Cortex of kidney (tissue), 1 donor: ENCODE data around the gene UQCC2.

Source experiments
- DNase-seq: peaks from one replicate; lab custom pipeline; 2025; lab: John Stamatoyannopoulos, UW

UQCC2 gene

DNA sequence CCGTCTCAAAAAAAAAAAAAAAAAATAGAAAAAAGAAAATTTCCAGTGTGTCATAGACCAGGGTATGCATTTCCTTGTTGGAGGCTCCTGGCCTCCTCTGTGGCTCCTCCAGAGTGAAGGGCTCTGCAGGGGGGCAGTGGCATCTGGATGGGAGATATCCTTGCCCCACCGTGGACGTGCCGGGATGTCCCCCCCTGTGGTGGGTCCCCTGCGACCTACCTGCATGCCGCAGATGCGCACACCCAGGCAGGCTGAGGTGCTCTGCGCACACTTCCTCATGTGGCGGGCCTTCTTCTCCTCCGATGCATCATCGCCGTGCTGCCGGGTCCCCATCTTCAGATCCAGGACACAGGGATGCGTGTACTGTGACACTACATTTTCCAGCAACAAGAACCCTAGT is 13.7 kb upstream of the UQCC2 start:
- DNase-seq: no peak

DNA sequence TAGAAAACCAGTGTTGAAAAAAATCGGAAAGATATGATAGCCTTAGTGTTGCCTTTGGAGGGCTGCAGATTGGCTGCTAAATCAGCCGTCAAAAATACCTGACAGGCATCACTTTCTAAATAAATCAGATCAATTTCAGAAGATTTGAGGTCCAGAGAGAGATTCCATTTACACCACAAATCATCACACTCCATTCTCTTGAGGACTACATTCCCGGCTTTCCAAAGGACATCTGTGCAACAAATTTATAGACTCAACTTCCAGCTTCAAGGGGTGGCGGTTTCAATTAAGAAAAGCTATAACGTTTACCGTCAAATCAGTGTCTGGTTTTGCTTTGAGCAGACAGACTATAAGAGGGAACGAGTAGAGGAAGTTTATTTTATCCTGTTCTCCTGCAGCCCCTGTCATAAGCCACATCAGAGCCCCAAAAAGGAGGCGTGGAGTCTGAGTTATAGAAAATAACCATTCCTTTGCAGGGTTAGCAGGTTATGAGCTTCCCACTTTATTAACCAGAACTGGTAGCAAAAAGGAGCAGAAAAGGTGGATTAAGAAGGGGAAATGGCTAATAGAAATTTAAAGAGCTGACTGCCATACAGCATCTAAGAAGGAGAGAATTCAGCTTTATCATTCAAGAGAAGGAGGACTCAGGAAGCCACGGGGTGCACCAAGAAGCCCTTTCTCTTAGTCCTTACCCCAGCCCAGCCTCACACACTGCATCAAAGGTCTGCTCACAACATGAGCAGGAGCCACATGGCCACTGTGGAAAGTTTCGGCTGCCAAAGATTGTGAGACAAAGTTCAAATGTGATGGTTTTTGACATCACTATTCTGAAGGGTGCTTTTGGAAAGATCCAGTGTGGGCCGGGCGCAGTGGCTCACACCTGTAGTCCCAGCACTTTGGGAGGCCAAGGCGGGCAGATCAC is 12.9 kb upstream of the UQCC2 start:
- no peak for DNase-seq

DNA sequence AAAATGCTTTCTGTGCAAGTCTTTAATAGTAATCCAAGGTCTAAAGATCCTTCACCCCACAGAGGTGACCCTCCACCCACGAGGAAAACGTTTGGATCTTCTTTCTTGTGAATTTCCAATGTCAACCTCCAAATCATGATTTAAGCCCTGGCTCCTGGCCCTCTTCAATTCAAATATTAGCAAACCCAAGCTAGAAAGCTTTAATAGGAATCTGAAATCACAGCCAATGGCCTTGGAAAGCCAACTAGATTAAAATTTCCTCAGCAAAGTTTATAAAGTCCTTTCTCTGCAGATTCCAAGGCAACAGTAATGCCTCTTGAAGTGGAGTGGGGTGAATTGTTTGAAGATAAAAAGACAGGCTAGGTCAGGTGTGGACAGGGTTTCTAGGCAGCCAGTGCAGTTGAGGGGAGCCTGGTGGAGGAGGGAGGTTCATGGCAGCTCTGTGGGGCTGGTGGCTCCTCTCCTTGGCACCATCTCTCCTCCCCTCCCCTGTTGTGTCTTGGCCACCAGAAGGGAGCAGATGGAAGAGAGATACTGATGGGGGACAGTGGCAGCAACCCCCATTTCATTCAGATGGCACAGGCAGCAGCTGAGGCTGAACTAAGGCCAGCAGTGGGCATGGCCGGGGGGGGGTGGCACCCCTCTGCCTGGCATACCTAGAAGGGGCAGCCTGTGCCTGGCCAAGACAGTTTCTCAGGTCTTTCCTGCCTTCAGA is 12.0 kb upstream of the UQCC2 start:
- no peak for DNase-seq

DNA sequence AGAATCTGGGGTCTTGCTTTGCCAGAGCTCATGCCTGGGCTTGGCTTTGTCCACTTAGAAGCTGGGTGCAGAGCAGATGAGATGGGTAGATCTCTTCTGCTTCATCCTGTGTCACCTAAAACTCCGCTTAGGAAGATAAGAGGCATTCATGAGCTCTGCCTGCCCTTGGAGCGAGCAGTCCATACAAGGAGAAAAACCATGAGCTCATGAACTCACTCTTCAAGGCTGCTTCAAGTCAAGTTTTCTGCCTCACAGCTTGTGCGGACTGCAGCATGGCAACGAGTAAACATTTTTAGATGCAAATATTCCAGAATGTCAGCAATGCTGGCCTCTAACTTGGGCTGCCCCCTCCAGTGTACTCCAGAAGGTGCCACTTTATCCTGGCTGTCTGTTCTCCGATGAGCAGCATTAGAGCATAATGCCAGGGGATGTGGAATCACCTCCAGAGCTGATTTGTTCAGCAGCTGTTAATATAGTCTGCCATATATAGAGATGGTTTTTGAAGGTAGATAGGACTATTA is 10.7 kb upstream of the UQCC2 start:
- no peak for DNase-seq

DNA sequence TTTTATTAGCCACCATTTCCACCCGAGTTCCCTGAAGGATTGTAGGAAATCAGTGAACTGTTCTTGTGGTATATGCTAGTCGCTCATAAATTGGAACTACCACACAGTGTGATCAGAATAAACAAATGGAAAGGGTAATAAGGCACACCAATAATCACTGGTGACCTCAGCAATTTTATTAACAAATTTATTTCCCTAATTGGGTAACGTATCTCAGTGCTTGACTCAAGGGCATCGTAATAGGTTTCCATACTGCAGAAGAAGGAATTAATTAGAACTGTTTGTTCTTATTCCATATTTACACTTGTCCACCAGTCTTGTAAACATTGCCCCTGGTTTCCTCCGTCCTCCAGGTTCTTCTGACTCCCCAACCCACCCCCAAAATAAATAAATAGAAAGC is 10.0 kb upstream of the UQCC2 start:
- no peak for DNase-seq

DNA sequence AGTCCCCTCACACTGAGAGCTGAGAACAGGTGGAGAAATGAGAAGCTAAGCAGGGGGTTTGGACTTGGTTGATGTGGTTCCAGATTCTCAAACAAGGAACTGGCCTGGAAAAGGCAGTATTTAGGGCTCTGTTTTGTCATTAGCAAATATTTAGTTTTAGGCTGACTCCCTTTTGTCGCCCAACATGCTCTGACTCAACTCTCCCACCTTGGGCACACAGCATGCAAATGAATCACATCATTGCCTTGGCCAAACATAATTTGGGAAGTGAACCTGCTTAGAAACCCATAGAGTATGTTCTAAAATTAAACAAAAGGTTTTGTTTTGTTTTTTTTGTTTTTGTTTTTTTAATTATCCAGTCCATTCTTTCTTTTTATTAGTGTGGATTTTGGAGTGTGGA is 9.5 kb upstream of the UQCC2 start:
- DNase-seq: no peak

DNA sequence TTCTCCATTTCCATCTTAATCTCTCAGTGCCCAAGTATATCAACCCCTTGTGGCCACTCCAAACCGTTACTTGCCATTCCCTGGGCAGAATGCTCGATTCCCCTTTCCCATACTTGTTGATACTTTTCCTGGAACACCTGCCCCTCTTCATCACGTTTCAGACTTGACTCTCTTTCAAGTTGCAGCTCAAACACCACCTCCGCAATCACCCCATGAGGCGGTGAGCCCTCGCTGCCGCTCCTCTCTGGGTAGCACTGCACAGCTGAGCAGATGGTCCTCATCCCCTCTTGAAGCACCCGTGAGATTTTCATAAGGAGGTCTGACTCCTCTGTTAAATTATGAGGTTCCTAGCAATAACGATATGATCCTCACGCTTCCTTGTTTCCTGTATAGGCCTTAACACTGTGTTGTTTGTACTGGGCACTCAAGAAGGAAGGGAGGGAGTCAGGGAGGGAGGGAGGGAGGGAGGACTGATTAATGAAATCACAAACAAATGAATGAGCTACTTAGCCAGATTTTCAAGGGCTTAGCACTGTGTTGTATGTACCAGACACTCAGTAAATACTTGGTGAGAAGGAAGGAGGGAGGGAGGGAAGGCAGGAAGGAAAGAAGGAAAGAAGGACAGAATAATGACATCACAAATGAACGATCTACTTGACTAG is 8.0 kb upstream of the UQCC2 start:
- DNase-seq: no peak

DNA sequence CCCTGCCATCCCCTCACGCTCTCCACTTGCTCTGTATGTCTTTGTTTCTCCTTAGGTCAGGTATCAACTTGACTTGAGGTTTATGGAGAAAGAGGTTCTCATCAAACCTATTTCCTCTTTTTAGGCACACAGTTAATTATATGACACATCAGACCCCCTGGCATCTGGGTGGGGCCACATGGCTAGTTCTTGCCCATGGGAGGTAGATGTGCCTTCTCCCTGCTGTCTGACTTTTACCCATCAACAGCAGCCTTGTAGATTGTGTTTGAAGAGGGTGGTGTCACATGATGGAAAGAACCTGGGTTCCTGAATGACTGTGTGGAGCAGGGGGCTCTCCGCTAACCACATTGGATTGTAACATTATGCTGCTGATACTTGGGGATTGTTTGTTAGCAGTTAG is 7.2 kb upstream of the UQCC2 start:
- DNase-seq: no peak

DNA sequence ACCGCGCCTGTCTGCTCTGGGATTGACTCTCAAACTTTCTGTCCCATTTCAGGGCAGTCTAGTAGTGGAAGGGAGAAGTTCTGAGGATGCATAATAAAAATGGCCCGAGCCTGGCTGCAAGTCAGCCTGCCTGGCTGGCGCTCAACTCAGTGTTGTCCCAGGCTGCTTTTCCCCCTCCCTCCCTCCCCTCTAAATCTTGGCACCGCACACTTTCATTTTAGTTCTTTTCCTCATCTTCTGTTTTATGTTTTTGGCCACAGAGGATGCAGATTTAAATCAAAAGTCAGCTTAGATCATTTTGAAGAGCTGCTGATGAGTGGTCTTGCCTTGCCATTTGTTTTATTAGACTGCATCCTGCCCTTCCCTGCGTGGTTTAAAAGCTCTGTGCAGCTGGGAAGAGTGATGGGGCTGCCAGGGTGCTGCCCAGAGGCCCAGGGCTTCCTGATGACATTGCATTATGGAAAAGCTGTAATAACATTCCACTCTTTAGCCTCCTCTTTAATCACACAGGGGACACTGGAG is 6.5 kb upstream of the UQCC2 start:
- DNase-seq: no peak

DNA sequence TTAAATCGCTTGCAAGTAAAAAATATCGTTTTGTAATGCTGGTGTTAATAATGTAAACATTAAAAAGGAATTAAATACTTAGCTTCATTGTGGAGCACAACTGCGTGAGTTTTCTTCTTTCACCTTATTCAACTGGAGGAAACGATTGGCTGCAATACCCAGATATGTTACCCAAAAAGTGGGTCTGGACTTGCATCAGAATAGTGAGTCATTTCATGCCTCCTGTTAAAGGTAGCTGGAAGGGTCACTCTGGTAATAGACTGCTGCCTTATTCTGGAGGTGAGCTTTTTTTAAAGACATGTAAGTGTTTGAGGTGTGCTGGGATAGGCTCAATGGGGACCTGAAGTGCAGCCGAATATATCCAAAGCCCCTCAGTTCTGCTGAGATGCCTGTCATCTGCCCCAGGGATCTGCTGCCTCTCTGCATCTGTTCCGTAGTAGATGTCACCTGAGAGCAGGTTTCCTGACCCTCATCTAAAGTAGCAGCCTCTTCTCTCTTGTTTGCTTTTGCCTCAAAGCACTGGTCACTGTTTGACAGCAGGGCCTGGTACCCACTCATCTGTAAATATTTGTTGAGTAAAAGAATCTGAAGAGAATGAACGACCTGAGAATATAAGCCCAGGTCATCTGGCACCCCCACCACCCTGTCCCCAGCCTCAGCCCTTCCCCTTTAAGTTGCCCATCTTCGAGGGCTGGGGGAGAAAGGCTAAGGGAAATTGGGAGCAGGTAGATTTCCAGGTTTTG is 5.6 kb upstream of the UQCC2 start:
- no peak for DNase-seq

DNA sequence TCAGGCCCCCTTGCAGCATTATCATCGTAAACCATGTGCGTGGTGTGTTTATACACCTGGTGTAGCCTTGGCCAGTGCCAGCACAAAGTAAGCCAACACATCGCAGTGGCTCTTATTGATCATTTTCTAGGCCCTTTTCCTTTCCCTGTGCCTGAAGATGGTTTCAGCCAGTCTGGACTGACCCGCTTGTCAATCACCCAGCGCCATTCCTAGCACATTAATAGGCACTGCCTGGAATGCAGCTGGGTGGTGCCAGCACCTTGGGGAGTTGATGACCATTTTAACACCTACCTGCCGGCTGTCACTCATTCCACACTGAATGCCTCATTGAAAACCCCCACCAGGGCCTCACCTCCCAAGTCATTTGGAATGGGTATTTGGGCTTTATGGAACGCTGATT is 4.9 kb upstream of the UQCC2 start:
- no peak for DNase-seq

DNA sequence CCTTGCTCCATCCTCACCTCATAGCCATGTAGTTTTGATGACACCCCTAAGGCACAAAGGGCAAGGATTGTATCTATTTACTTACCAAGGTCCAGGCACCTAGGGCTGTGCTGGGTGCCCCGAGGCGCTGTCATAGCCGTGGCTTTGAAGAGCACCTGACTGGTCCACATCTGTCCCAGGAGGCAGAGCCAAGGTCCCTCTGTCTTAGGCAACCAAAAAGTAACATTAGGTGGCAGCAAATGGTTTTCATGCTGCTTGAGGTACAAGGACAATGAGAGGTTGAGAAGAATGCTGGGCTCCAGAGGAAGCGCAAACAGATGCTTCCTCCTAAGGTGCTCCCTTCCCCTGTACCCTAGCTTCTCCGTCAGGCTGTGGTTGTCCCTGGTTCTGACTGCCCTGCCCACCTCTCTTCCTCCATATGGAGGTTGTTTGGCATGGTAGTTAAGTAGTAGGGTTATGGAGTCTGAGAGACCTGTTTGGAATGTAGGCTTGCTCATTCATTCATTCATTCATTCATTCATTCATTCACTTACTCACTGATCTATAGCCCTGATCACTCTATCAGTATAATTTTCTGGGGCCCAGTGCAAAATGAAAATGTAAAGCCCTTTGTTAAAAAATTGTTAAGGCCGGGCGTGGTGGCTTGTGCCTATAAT is 3.0 kb upstream of the UQCC2 start:
- no peak for DNase-seq

DNA sequence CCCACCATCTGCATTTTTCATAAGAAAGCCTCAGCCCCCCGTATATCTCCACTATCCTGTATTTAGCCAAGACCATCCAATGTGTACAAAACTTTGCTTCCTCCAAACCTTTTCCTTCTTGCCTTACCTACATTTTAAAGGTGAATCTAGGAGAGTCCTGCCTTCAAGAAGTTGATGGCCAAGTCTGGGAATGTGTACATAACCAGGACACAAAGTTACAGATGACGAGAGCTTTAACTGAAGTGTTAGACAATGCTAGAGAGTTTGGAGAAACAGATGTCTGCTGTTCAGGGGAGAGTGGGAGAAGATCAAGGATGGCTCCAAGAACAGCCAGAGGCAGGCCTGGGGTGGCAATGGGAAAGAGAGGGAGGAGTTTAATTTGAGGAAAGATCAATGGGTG is 2.3 kb upstream of the UQCC2 start:
- no peak for DNase-seq

DNA sequence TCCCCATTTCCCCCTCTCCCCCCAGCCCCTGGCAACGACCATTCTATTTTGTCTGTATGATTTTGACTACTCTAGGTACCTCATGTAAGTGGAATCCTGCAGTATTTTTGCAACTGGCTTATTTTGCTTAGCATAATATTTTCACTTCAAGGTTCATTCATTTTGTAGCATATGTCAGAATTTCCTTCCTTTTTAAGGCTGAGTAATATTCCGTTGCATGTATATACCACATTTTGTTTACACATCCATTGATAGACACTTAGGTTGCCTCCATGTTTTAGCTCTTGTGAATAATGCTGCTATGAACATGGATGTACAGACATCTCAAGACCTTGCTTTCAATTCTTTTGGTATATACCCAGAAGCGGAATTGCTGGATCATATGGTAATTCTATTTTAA is 1.4 kb upstream of the UQCC2 start:
- DNase-seq: no peak

DNA sequence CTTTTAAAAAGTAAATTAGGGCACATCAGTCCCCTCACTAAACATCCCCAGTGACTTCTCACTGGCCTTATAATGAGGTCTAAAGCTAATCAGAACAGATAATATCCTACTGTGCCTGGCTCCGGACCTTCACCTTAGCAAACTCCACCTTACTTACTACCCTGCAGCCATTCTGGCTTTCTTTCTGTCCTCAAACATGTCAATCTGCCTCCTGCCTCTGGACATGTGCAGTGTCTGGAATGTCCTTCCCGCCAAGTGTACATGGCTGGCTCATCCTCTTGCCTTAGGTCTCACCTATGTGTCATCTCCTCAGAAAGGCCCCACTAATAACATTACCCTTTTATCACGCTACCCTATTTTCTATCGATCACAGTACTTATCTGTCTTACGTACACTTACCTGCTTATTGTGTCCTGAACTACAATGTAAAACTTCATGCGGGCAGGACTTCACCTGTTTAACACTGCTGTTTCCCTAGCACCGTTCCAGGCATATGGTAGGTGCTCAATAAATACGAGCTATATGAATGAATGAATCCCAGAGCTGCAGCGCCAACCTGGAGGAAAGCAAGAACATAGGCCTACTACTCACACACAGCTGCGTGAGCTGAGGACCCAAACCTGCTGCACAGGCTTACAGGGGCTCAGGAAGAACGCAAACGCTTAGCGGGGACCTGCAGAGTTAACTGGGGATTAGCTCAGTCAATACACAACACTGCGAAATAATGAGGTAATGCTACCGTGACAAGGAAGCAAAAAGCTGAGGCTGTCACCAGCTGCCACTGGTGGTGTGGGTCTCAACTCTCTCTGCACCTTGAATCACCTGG is 991 bp downstream of the UQCC2 start:
- DNase-seq: no peak

DNA sequence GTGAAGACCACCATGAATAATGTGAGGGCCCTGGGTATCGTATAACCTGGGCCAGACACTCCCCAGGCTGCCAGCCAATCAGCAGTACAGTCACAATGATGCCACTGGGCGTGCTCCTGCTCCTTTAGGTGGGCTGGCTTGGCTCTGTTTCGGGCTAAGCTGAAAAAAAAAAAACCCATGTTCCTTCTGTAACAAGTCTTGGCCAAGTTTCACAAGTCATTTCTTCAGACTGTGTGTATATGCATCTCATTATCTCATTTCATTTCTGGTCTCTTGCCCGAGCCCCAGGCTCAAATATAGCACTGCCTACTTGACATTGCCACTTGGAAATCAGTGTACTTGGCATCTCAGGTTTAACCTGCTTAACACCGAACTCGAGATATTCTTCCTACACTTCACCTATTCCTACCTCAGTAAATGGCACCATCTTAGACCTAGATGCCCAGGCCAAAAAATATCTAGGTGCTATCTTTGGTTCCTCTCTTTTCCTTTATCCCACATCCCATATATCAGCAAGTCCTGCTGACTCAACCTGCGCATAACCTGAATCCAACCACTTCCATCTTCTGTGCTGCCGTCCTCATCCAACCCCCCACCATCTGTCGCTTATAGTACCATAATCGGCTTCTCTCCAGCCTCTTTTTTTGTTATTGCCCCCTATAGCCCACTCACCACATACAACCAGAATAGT is 1.8 kb downstream of the UQCC2 start:
- no peak for DNase-seq

DNA sequence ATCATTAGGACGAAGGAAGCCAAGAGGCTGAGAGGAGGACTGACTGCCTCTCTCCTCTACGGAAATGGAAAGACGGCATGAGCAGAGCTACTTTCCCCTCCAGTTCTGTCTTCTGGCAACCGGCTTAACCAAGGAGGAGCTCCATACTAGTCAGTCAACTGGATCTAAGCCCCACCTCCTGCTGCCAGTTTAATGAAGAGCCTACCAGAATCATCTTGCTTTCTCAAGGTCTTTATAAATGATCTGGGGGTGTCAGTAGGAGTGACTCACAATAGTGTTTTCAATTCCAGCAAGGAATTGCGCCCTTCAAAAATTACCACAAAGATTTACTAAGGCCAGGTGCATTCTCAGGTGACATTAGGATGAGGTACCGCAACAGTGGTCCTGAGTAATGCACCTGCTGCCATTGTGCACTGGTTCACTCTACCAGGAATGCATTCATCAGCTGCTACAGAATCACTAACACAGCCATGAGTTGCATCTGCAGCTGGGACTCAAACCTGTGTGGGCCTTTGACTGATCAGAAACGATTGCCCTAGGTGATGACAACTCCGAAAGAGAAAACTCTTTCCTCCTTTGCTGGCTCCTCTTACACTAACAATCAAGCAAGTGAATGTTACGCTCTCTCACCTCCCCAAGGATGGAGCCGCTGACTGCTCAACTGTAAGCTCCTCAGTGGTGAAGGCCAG is 2.8 kb downstream of the UQCC2 start:
- no peak for DNase-seq

DNA sequence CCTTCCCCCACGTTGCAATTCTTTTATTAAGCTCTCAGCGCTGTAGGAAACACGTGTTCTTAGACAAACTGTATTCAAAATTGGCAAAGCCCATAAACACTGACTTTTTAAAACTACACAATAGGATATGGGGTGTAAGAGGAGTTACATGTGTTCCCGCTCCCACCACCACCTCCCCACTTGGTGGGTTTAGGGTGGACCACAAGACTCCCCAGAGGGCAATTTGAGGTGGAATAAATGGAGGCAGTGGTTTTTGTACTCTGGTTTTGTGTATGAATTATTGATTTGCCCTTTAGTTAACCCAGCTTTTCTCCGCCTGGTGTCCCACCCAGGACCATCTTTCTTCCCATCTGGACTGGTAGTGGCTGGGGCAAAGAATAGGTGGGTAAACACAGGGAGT is 3.7 kb downstream of the UQCC2 start:
- DNase-seq: no peak
